ENCODE data around the gene THAP4.
A peak's percentile ranks its signal among the peaks of the same experiment; 100 is the strongest.

The THAP4 gene

GRCh38 chr2:241637795-241638660 is 1.1 kb upstream of the THAP4 start:
- no peak for DNase-seq

- peak; percentile 81 for DNase-seq
Measured at GRCh38 chr2:241636182-241637017, 558 bp downstream of the THAP4 start.

- DNase-seq: no peak
Measured at GRCh38 chr2:241635756-241636155, 1.2 kb downstream of the THAP4 start.

GRCh38 chr2:241633561-241633960 is 3.4 kb downstream of the THAP4 start:
- DNase-seq: no peak

GRCh38 chr2:241632478-241633325 is 4.3 kb downstream of the THAP4 start:
- DNase-seq: no peak

GRCh38 chr2:241629762-241630435 is 7.1 kb downstream of the THAP4 start:
- DNase-seq: no peak

GRCh38 chr2:241627675-241628074 is 9.3 kb downstream of the THAP4 start:
- DNase-seq: no peak

- no peak for DNase-seq
Measured at GRCh38 chr2:241620419-241620769, 16.6 kb downstream of the THAP4 start.

- no peak for DNase-seq
Measured at GRCh38 chr2:241619597-241620418, 17.1 kb downstream of the THAP4 start.

- no peak for DNase-seq
Measured at GRCh38 chr2:241618829-241619228, 18.1 kb downstream of the THAP4 start.

- no peak for DNase-seq
Measured at GRCh38 chr2:241618296-241618805, 18.6 kb downstream of the THAP4 start.

- DNase-seq: peak; percentile 62
Measured at GRCh38 chr2:241617431-241618154, 19.4 kb downstream of the THAP4 start.

- DNase-seq: no peak
Measured at GRCh38 chr2:241616168-241617125, 20.5 kb downstream of the THAP4 start.

GRCh38 chr2:241615522-241616052 is 21.4 kb downstream of the THAP4 start:
- DNase-seq: no peak

- no peak for DNase-seq
Measured at GRCh38 chr2:241615041-241615440, 21.9 kb downstream of the THAP4 start.

- no peak for DNase-seq
Measured at GRCh38 chr2:241613017-241613780, 23.8 kb downstream of the THAP4 start.

- DNase-seq: no peak
Measured at GRCh38 chr2:241612156-241613016, 24.6 kb downstream of the THAP4 start.
